B cell (primary cell): ENCODE data around the gene TPP1. TPM values are rescaled to one million over a fixed set of nuclear protein-coding genes. Genes with fewer than 3 reads are reported as not detected.

Source experiments
- ATAC-seq: fragments of 200-7000 bp; cut with Tn5 transposase; one replicate; pipeline ENCODE4 v1.10.0; 2021; ENCODE audit warnings: low read depth, mild to moderate bottlenecking, moderate number of reproducible peaks, moderate library complexity
- CTCF ChIA-PET: fragments of 350-600 bp; sonication (Branson Sonifier 250); formaldehyde crosslinking; loops from one replicate; lab custom pipeline; 2021; ENCODE audit warnings: antibody characterized with exemption, inconsistent platforms; lab: Charles Lee
- POLR2A ChIA-PET: fragments of 350-600 bp; sonication (Branson Sonifier 250); formaldehyde crosslinking; loops from one replicate; lab custom pipeline; 2021; ENCODE audit warnings: antibody characterized with exemption; lab: Charles Lee
- DNase-seq: peaks from one replicate; pipeline ENCODE4 v3.0.0; 2013
- H2AFZ ChIP-seq: 2 replicates; pipeline ENCODE4 v1.6.1; 2012; ENCODE audit warnings: mild to moderate bottlenecking, low read depth, low read length; ENCODE audit not compliant: insufficient read depth, poor library complexity, severe bottlenecking
- H3K27ac ChIP-seq, 2 donors: 1 replicate in 1 of 2; 2 replicates in 1 of 2; pipeline ENCODE4 v1.5.1; 2012 to 2013; ENCODE audit warnings: low read length in 2 of 2, mild to moderate bottlenecking in 2 of 2, moderate library complexity in 1 of 2
- H3K27me3 ChIP-seq, 4 experiments: fragments of 200-600 bp in 1 of 4; sonication (generic) in 1 of 4; replicated peaks in 1 of 4; 1 replicate in 2 of 4; 2 replicates in 2 of 4; pipeline versions ENCODE4 v1.6.1 to v1.7.0; 2013 to 2016; ENCODE audit warnings: low read length in 3 of 4, mild to moderate bottlenecking in 2 of 4, mixed read lengths in 1 of 4, moderate library complexity in 1 of 4; ENCODE audit not compliant: insufficient read depth in 4 of 4, control insufficient read depth in 3 of 4; ENCODE audit errors: control extremely low read depth in 1 of 4
- H3K36me3 ChIP-seq, 2 experiments: replicated peaks in 1 of 2; 1 replicate in 1 of 2; 2 replicates in 1 of 2; pipeline versions ENCODE4 v1.6.1 to v1.7.1; 2013; ENCODE audit warnings: low read length in 1 of 2; ENCODE audit not compliant: insufficient read depth in 2 of 2, control insufficient read depth in 1 of 2; ENCODE audit errors: control extremely low read depth in 1 of 2, extremely low read depth in 1 of 2
- H3K4me1 ChIP-seq, 2 donors: fragments of 200-600 bp in 1 of 2; sonication (generic) in 1 of 2; 1 replicate in 1 of 2; 2 replicates in 1 of 2; pipeline versions ENCODE4 v1.5.1 to v1.6.1; 2013 to 2017; ENCODE audit warnings: low read length in 2 of 2; ENCODE audit not compliant: control insufficient read depth in 2 of 2, insufficient read depth in 2 of 2
- H3K4me2 ChIP-seq: replicated peaks from 2 replicates; pipeline ENCODE3; 2012; ENCODE audit warnings: mild to moderate bottlenecking, low read depth, low read length; ENCODE audit not compliant: poor library complexity, severe bottlenecking
- H3K4me3 ChIP-seq, 5 experiments: fragments of 200-600 bp in 1 of 5; sonication (generic) in 1 of 5; 1 replicate in 3 of 5; 2 replicates in 2 of 5; pipeline versions ENCODE4 v1.5.1 to v1.7.0; 2011 to 2016; ENCODE audit warnings: low read length in 4 of 5, mild to moderate bottlenecking in 4 of 5, low read depth in 2 of 5, control low read depth in 1 of 5, moderate library complexity in 1 of 5; ENCODE audit not compliant: insufficient read depth in 1 of 5; ENCODE audit errors: control extremely low read depth in 1 of 5, extremely low read depth in 1 of 5
- H3K79me2 ChIP-seq: fragments of 200-600 bp; sonication (generic); one replicate; pipeline ENCODE4 v1.6.0; 2016; ENCODE audit warnings: low read length; ENCODE audit not compliant: control insufficient read depth, insufficient read depth
- H3K9ac ChIP-seq: fragments of 200-600 bp; sonication (generic); 2 replicates; pipeline ENCODE4 v1.6.1; 2017; ENCODE audit warnings: mild to moderate bottlenecking, low read length, moderate library complexity
- H3K9me3 ChIP-seq, 3 donors: one replicate each; pipeline versions ENCODE4 v1.6.1 to v1.7.1; 2013; ENCODE audit warnings: low read length in 2 of 3; ENCODE audit not compliant: control insufficient read depth in 2 of 3, insufficient read depth in 1 of 3; ENCODE audit errors: control extremely low read depth in 1 of 3
- H4K20me1 ChIP-seq: 2 replicates; pipeline ENCODE4 v1.6.0; 2012; ENCODE audit warnings: mild to moderate bottlenecking, low read length; ENCODE audit not compliant: insufficient read depth, control insufficient read depth, poor library complexity, severe bottlenecking
- H3K27ac Mint-ChIP-seq: one replicate; pipeline ENCODE4 v1.8.0; 2021; ENCODE audit warnings: mixed read lengths
- H3K27me3 Mint-ChIP-seq: one replicate; pipeline ENCODE4 v1.8.0; 2021; ENCODE audit warnings: mixed read lengths
- H3K4me1 Mint-ChIP-seq: one replicate; pipeline ENCODE4 v1.8.0; 2021; ENCODE audit warnings: mixed read lengths
- H3K4me3 Mint-ChIP-seq: one replicate; pipeline ENCODE4 v1.8.0; 2021; ENCODE audit warnings: mixed read lengths
- H3K9me3 Mint-ChIP-seq: one replicate; pipeline ENCODE4 v1.8.0; 2022; ENCODE audit warnings: mixed read lengths; ENCODE audit not compliant: insufficient read depth
- CTCF ChIP-seq: fragments of 200-600 bp; IDR thresholded peaks from one replicate; pipeline ENCODE4 v1.8.0; 2022; ENCODE audit warnings: antibody characterized with exemption, mild to moderate bottlenecking
- EZH2 ChIP-seq: IDR thresholded peaks from 2 replicates; pipeline ENCODE4 v1.6.1; 2012; ENCODE audit warnings: borderline replicate concordance, low read depth, mild to moderate bottlenecking, moderate library complexity, low read length; ENCODE audit not compliant: insufficient read depth, poor library complexity, severe bottlenecking
- WGBS: methylation state at CpG from one replicate; pipeline ENCODE4 v1.1.5; 2013; ENCODE audit warnings: missing lambda C conversion rate; ENCODE audit not compliant: insufficient coverage; 5-methylcytosine and 5-hydroxymethylcytosine counted together
- intact Hi-C: fragments of 100-400 bp; cut with micrococcal nuclease; formaldehyde crosslinking; loops from one replicate; pipeline ENCODE4 v1.10.0; 2022
- polyA plus RNA-seq: library from polyadenylated mRNA; depleted of rRNA; stranded (reverse); fragments of >200 nt; gene quantifications from 2 replicates; pipeline ENCODE4 v1.2.3, GENCODE V29; 2012
- total RNA-seq, 2 donors: library from RNA; stranded (reverse); fragments of 120-200 nt in 1 of 2; gene quantifications; 1 replicate in 1 of 2; 2 replicates in 1 of 2; pipeline versions ENCODE4 v1.2.3 to v1.2.4, GENCODE V29; 2013 to 2022

Gene TPP1
- total and polyA plus RNA-seq, 2 donors (not counting 1 experiment from before 2014, with no cell fraction given): 133 to 191 TPM

GRCh38 chr11:6640036-6640984 is 21.1 kb upstream of the TPP1 start:
- 96% methylated on average over 36 of the region's 36 CpGs for WGBS
- DNase-seq (no peak), ATAC-seq (no peak)
- ChIA-PET CTCF (interaction anchor here (0.7 to 1.5 kb wide), 2 partner anchors 12 to 13 kb away, joined by 3 to 4 read pairs; no protein-coding TSS in a partner anchor), POLR2A (no interaction called here)
- no peak for TF ChIP-seq CTCF
- TF ChIP-seq EZH2: no peak
- Histone ChIP-seq H3K79me2 (no peaks in the 10 kb centered on the region), H3K4me2 (no peak overlapping the region), H3K4me1 (peaks cover 11 to 20% of the 10 kb centered on the region in 2 donors), H3K9ac (no peak overlapping the region), H2AFZ (no peak overlapping the region), H4K20me1 (no peaks in the 10 kb centered on the region), H3K27ac (no peak overlapping the region), H3K36me3 (no peaks in the 10 kb centered on the region), H3K27me3 (no peaks in the 10 kb centered on the region), H3K9me3 (no peaks in the 10 kb centered on the region), H3K4me3 (no peak overlapping the region)
- no peaks in the 10 kb centered on the region for H3K9me3 Mint-ChIP-seq
- H3K4me3 Mint-ChIP-seq: no peak overlapping the region
- intact Hi-C loops: no loop called here
- H3K27me3 Mint-ChIP-seq: no peaks in the 10 kb centered on the region
- no peaks in the 10 kb centered on the region for H3K4me1 Mint-ChIP-seq
- no peak overlapping the region for H3K27ac Mint-ChIP-seq

GRCh38 chr11:6638429-6638828 is 19.2 kb upstream of the TPP1 start:
- no peak overlapping the region for H3K4me3 ChIP-seq
- intact Hi-C loops: no loop called here
- Mint-ChIP-seq H3K4me3 (no peak overlapping the region), H3K27ac (no peak overlapping the region), H3K9me3 (no peaks in the 10 kb centered on the region), H3K27me3 (no peaks in the 10 kb centered on the region), H3K4me1 (no peaks in the 10 kb centered on the region)
- H3K4me2 ChIP-seq: no peak overlapping the region
- WGBS: 93% methylated on average over 3 of the region's 4 CpGs
- no peak overlapping the region for H3K27ac ChIP-seq
- H4K20me1 ChIP-seq: no peaks in the 10 kb centered on the region
- ATAC-seq (no peak), DNase-seq (no peak)
- CTCF ChIA-PET: interaction anchor here (0.9 to 1.5 kb wide), 2 partner anchors 11 to 45 kb away, joined by 4 read pairs; partner anchors contain the start of gene MRPL17
- H3K9me3 ChIP-seq: no peaks in the 10 kb centered on the region
- no peak overlapping the region for H3K9ac ChIP-seq
- H3K36me3 ChIP-seq: no peaks in the 10 kb centered on the region
- POLR2A ChIA-PET: no interaction called here
- H3K4me1 ChIP-seq: peaks cover 0 to 3% of the 10 kb centered on the region in 2 donors
- H3K27me3 ChIP-seq: no peaks in the 10 kb centered on the region
- no peaks in the 10 kb centered on the region for H3K79me2 ChIP-seq
- H2AFZ ChIP-seq: no peak overlapping the region
- TF ChIP-seq EZH2: no peak
- no peak for TF ChIP-seq CTCF
